Neuronal stem cell (in vitro differentiated cells): Measurements from ENCODE around the gene FH.

Experiments
- DNase-seq: peaks from one replicate; pipeline ENCODE4 v3.0.0-alpha.2; 2013; ENCODE audit warnings: low spot score
- H2AFZ ChIP-seq: one replicate; pipeline ENCODE4 v1.6.1; 2013; ENCODE audit warnings: mild to moderate bottlenecking, low read length, inconsistent platforms
- H2AK5ac ChIP-seq: 2 replicates; pipeline ENCODE4 v1.6.1; 2013; ENCODE audit warnings: low read depth, mild to moderate bottlenecking, inconsistent platforms, low read length, moderate library complexity, mixed read lengths
- H2BK120ac ChIP-seq: 2 replicates; pipeline ENCODE4 v1.6.1; 2013; ENCODE audit warnings: low read depth, mild to moderate bottlenecking, inconsistent platforms, low read length, moderate library complexity, mixed read lengths
- H2BK12ac ChIP-seq: one replicate; pipeline ENCODE4 v1.6.1; 2013; ENCODE audit warnings: low read length, inconsistent platforms
- H2BK15ac ChIP-seq: 2 replicates; pipeline ENCODE4 v1.6.1; 2013; ENCODE audit warnings: mild to moderate bottlenecking, low read length, inconsistent platforms, mixed read lengths
- H2BK5ac ChIP-seq: one replicate; pipeline ENCODE4 v1.6.1; 2013; ENCODE audit warnings: inconsistent platforms, mild to moderate bottlenecking, low read length, moderate library complexity
- H3K14ac ChIP-seq: one replicate; pipeline ENCODE4 v1.6.1; 2013; ENCODE audit warnings: low read length, inconsistent platforms
- H3K18ac ChIP-seq: 2 replicates; pipeline ENCODE4 v1.6.1; 2013; ENCODE audit warnings: low read length, inconsistent platforms
- H3K23ac ChIP-seq: 2 replicates; pipeline ENCODE4 v1.6.1; 2013; ENCODE audit warnings: low read depth, mild to moderate bottlenecking, mixed read lengths, low read length, inconsistent platforms; ENCODE audit not compliant: poor library complexity
- H3K27ac ChIP-seq: replicated peaks from 3 replicates; pipeline ENCODE4 v1.5.1; 2013; ENCODE audit warnings: low read length, inconsistent platforms
- H3K27me3 ChIP-seq, 3 experiments: 2 replicates each; pipeline ENCODE4 v1.6.1; 2013; ENCODE audit warnings: low read length in 3 of 3, mild to moderate bottlenecking in 2 of 3, inconsistent platforms in 1 of 3, low read depth in 1 of 3, mixed read lengths in 1 of 3, moderate library complexity in 1 of 3; ENCODE audit not compliant: control insufficient read depth in 3 of 3, insufficient read depth in 3 of 3
- H3K36me3 ChIP-seq, 2 donors: replicated peaks in 1 of 2; 2 replicates each; pipeline ENCODE4 v1.6.1; 2013; ENCODE audit warnings: low read length in 2 of 2; ENCODE audit not compliant: control insufficient read depth in 2 of 2, insufficient read depth in 2 of 2
- H3K4ac ChIP-seq: 2 replicates; pipeline ENCODE4 v1.6.1; 2013; ENCODE audit warnings: inconsistent platforms, mild to moderate bottlenecking, low read length, moderate library complexity
- H3K4me1 ChIP-seq, 2 donors: 1 replicate in 1 of 2; 2 replicates in 1 of 2; pipeline ENCODE4 v1.6.1; 2013; ENCODE audit warnings: low read length in 2 of 2, low read depth in 1 of 2; ENCODE audit not compliant: control insufficient read depth in 2 of 2, insufficient read depth in 1 of 2
- H3K4me2 ChIP-seq: one replicate; pipeline ENCODE4 v1.6.1; 2013; ENCODE audit warnings: mild to moderate bottlenecking, low read length, inconsistent platforms; ENCODE audit not compliant: insufficient read depth, poor library complexity, severe bottlenecking
- H3K4me3 ChIP-seq, 2 donors: 2 replicates each; pipeline ENCODE4 v1.5.1; 2013; ENCODE audit warnings: low read length in 2 of 2, mild to moderate bottlenecking in 2 of 2, inconsistent platforms in 1 of 2, moderate library complexity in 1 of 2
- H3K79me1 ChIP-seq: one replicate; pipeline ENCODE4 v1.6.1; 2013; ENCODE audit warnings: low read depth, mild to moderate bottlenecking, inconsistent platforms, low read length, moderate library complexity
- H3K9ac ChIP-seq: one replicate; pipeline ENCODE4 v1.6.1; 2013; ENCODE audit warnings: mild to moderate bottlenecking, low read depth, low read length, inconsistent platforms; ENCODE audit not compliant: poor library complexity
- H3K9me3 ChIP-seq, 2 donors: replicated peaks in 1 of 2; 2 replicates each; pipeline versions ENCODE3 to v1.6.1; 2013; ENCODE audit warnings: low read length in 2 of 2, mild to moderate bottlenecking in 2 of 2, inconsistent platforms in 1 of 2, low read depth in 1 of 2, mixed read lengths in 1 of 2, moderate library complexity in 1 of 2; ENCODE audit not compliant: control insufficient read depth in 2 of 2, insufficient read depth in 1 of 2
- H4K8ac ChIP-seq: one replicate; pipeline ENCODE4 v1.6.1; 2013; ENCODE audit warnings: low read depth, mild to moderate bottlenecking, inconsistent platforms, low read length, moderate library complexity
- H4K91ac ChIP-seq: one replicate; pipeline ENCODE4 v1.6.1; 2013; ENCODE audit warnings: low read length, low read depth, mild to moderate bottlenecking, inconsistent platforms; ENCODE audit not compliant: poor library complexity
- WGBS, 2 donors: extraction: QIAGEN DNeasy Blood & Tissue Kit; methylation state at CpG; one replicate each; pipeline ENCODE4 v1.1.7; 2013; ENCODE audit warnings: missing lambda C conversion rate in 2 of 2, mixed read lengths in 1 of 2; ENCODE audit not compliant: insufficient read length in 2 of 2, insufficient replicate concordance in 1 of 2; ENCODE audit errors: extremely low coverage in 2 of 2; 5-methylcytosine and 5-hydroxymethylcytosine counted together

The FH gene

DNA sequence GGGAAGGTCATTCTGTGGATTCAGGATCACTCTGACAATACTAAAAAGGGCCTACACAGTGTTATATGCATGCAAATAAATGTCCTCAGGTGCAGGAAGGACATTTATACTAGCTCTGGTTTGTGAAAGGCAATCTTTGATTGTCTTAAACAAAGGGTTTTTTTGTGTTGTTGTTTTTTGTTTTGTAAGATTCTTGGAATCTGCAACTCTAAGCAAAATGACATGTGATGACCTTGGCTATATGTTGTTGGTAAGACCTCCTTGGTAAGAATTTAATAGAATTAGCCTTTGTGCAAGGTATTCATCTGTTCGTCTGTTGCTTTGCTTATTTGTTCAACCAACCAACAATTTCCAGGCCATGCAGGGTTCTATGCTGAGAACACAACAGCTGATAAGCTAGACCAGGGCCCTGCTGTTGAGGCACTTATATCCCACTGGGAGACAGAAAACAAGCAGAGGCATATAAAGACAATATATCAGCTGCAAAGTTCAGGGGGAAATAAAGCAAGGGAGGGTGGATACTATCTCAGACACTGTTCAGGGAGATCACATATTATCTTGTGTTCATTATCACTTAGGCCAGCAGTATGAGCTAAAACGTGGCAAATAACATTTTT is 60.3 kb downstream of the FH start:
- H2BK12ac ChIP-seq, result no peak overlapping the region
- H3K27me3 ChIP-seq, result no peaks in the 10 kb centered on the region
- H3K4ac ChIP-seq, result no peak overlapping the region
- no peak overlapping the region for H3K14ac ChIP-seq
- H3K18ac ChIP-seq, result no peak overlapping the region
- no peak overlapping the region for H3K9ac ChIP-seq
- H2AFZ ChIP-seq, result no peak overlapping the region
- no peaks in the 10 kb centered on the region for H3K9me3 ChIP-seq
- H3K4me1 ChIP-seq, result no peaks in the 10 kb centered on the region
- no peak for DNase-seq
- WGBS, 2 donors, result no CpG with 5 or more reads among the region's 2 CpGs
- no peak overlapping the region for H2BK5ac ChIP-seq
- H3K23ac ChIP-seq, result no peak overlapping the region
- no peak overlapping the region for H4K8ac ChIP-seq
- no peak overlapping the region for H4K91ac ChIP-seq
- H3K4me2 ChIP-seq, result no peak overlapping the region
- H2BK120ac ChIP-seq, result no peak overlapping the region
- no peaks in the 10 kb centered on the region for H3K79me1 ChIP-seq
- H2AK5ac ChIP-seq, result no peak overlapping the region
- no peaks in the 10 kb centered on the region for H3K36me3 ChIP-seq
- H3K27ac ChIP-seq, result no peak overlapping the region
- H2BK15ac ChIP-seq, result no peak overlapping the region
- H3K4me3 ChIP-seq, result no peak overlapping the region

DNA sequence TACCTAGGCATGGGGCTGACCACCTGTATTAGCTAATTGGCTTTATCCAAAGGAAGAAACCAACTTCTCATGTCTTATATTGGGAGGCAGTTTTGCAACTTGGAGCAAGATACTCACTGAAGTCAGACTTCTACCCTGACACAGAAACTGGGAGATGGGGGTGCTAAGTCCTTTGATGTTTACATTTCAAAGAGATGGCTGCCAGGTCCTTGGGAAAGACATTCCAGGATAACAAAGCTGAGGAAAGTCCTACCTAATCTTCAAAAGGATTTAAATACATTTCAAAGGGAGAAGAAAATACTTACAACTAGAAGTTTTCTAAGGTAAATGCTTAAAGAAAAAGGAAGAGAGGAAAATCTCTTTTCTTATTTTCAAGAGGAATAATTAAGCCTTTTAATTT is 62.1 kb downstream of the FH start:
- Histone ChIP-seq H3K4me2 (no peak overlapping the region), H3K9ac (no peak overlapping the region), H3K4me1 (no peaks in the 10 kb centered on the region), H2AFZ (no peak overlapping the region), H3K18ac (no peak overlapping the region), H2AK5ac (no peak overlapping the region), H3K4ac (no peak overlapping the region), H3K14ac (no peak overlapping the region), H3K36me3 (no peaks in the 10 kb centered on the region), H3K27me3 (no peaks in the 10 kb centered on the region), H3K23ac (no peak overlapping the region), H4K8ac (no peak overlapping the region), H3K79me1 (no peaks in the 10 kb centered on the region), H4K91ac (no peak overlapping the region), H3K9me3 (no peaks in the 10 kb centered on the region), H3K27ac (no peak overlapping the region), H2BK5ac (no peak overlapping the region), H2BK15ac (no peak overlapping the region), H2BK12ac (no peak overlapping the region), H3K4me3 (no peak overlapping the region), H2BK120ac (no peak overlapping the region)
- DNase-seq, result no peak

DNA sequence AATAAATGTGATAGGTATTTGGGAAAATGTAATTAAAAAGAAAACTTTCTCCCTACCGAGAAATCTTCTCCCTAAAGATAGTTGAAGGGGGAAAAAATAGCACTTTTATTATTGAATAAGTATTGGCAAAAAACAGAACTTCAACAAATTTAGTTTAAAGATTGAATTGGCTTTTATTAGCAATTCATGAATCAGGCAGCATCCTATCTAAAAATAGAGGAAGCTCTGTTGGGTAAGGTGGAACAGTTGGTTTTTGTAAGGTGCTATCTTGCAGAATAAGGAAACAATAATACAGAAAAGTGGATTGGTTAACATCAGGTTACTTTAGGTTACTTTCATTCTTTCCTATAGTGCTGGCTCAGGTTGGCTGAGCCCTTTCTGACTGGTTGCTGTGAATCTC is 62.8 kb downstream of the FH start:
- Histone ChIP-seq H3K9ac (no peak overlapping the region), H3K27me3 (no peaks in the 10 kb centered on the region), H2BK120ac (no peak overlapping the region), H3K27ac (no peak overlapping the region), H2BK15ac (no peak overlapping the region), H3K4me1 (no peaks in the 10 kb centered on the region), H3K4me3 (no peak overlapping the region), H3K14ac (no peak overlapping the region), H3K23ac (no peak overlapping the region), H4K8ac (no peak overlapping the region), H3K4ac (no peak overlapping the region), H4K91ac (no peak overlapping the region), H3K36me3 (no peaks in the 10 kb centered on the region), H2AK5ac (no peak overlapping the region), H2BK12ac (no peak overlapping the region), H3K18ac (no peak overlapping the region), H2BK5ac (no peak overlapping the region), H2AFZ (no peak overlapping the region), H3K79me1 (no peaks in the 10 kb centered on the region), H3K4me2 (no peak overlapping the region), H3K9me3 (no peaks in the 10 kb centered on the region)
- no peak for DNase-seq
- WGBS, 2 donors, result no CpG with 5 or more reads among the region's 1 CpG

DNA sequence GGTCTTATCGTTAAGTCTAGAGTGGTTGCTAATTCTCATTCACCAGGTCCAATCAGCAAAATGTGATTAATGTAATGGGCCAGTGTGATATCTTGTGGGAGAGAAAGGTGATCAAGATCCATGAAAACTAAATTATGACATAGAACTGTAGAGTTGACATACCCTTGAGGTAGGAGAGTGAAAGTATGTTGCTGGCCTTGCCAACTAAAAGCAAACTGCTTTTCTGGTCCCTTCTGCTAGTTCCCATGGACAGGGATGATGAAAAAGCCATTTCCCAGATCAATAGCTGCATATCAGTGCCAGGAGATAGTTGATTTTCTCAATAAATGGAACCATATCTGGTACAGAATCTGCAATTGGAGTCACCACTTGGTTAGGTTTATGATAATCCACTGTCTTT is 65.8 kb downstream of the FH start:
- no peaks in the 10 kb centered on the region for H3K79me1 ChIP-seq
- no peak overlapping the region for H2BK5ac ChIP-seq
- no peak overlapping the region for H2BK15ac ChIP-seq
- H3K27ac ChIP-seq, result no peak overlapping the region
- no peaks in the 10 kb centered on the region for H3K4me1 ChIP-seq
- no peak overlapping the region for H3K4me3 ChIP-seq
- H4K91ac ChIP-seq, result no peak overlapping the region
- no peak for DNase-seq
- H3K4me2 ChIP-seq, result no peak overlapping the region
- H4K8ac ChIP-seq, result no peak overlapping the region
- no peak overlapping the region for H2AFZ ChIP-seq
- H3K4ac ChIP-seq, result no peak overlapping the region
- H3K9me3 ChIP-seq, result no peaks in the 10 kb centered on the region
- no peak overlapping the region for H2BK120ac ChIP-seq
- no peak overlapping the region for H2AK5ac ChIP-seq
- H2BK12ac ChIP-seq, result no peak overlapping the region
- H3K27me3 ChIP-seq, result no peaks in the 10 kb centered on the region
- H3K36me3 ChIP-seq, result no peaks in the 10 kb centered on the region
- no peak overlapping the region for H3K18ac ChIP-seq
- H3K9ac ChIP-seq, result no peak overlapping the region
- no peak overlapping the region for H3K14ac ChIP-seq
- no peak overlapping the region for H3K23ac ChIP-seq
- no CpG with 5 or more reads among the region's 1 CpG for WGBS, 2 donors
